Small intestine (tissue), 7 donors: Measurements from ENCODE around the gene MYO1A. TPM values are rescaled to one million over a fixed set of nuclear protein-coding genes. Genes with fewer than 3 reads are reported as not detected.
"Not testable (repeated sequence)": the region's sequence is repeated elsewhere in the genome, so short reads cannot be mapped to it uniquely, and the experiment has no call there.

Experiments used
- DNase-seq, 2 donors: peaks; one replicate each; pipeline versions ENCODE4 v3.0.0 to v3.0.0-alpha.2; 2013
- FAIRE-seq: peaks from 2 replicates; lab custom pipeline; 2012; peaks lifted over from hg19 to GRCh38; lab: Jason Lieb, UNC
- H3K27ac ChIP-seq, 3 donors: one replicate each; pipeline ENCODE4 v1.5.1; 2013; ENCODE audit warnings: low read length in 2 of 3, mild to moderate bottlenecking in 2 of 3, control low read depth in 1 of 3, inconsistent platforms in 1 of 3, low read depth in 1 of 3, moderate library complexity in 1 of 3
- H3K27me3 ChIP-seq, 3 donors: one replicate each; pipeline ENCODE4 v1.6.1; 2013; ENCODE audit warnings: low read length in 3 of 3, inconsistent platforms in 1 of 3; ENCODE audit not compliant: control insufficient read depth in 3 of 3, insufficient read depth in 3 of 3
- H3K36me3 ChIP-seq, 3 donors: one replicate each; pipeline ENCODE4 v1.6.1; 2013; ENCODE audit warnings: low read length in 3 of 3, inconsistent platforms in 1 of 3, low read depth in 1 of 3, mild to moderate bottlenecking in 1 of 3, moderate library complexity in 1 of 3; ENCODE audit not compliant: control insufficient read depth in 3 of 3, insufficient read depth in 2 of 3
- H3K4me1 ChIP-seq, 3 donors: one replicate each; pipeline ENCODE4 v1.6.1; 2013; ENCODE audit warnings: low read length in 2 of 3, inconsistent platforms in 1 of 3, low read depth in 1 of 3, mild to moderate bottlenecking in 1 of 3, moderate library complexity in 1 of 3; ENCODE audit not compliant: control insufficient read depth in 3 of 3, insufficient read depth in 2 of 3
- H3K4me3 ChIP-seq, 3 donors: one replicate each; pipeline ENCODE4 v1.5.1; 2013; ENCODE audit warnings: low read length in 3 of 3, control low read depth in 1 of 3, inconsistent platforms in 1 of 3, low read depth in 1 of 3, mild to moderate bottlenecking in 1 of 3, moderate library complexity in 1 of 3
- H3K9me3 ChIP-seq, 2 donors: one replicate each; pipeline ENCODE4 v1.6.1; 2013; ENCODE audit warnings: low read depth in 1 of 2, low read length in 1 of 2; ENCODE audit not compliant: control insufficient read depth in 2 of 2, insufficient read depth in 1 of 2
- WGBS, 3 donors: extraction: QIAGEN DNeasy Blood & Tissue Kit; methylation state at CpG; one replicate each; pipeline ENCODE4 v1.1.7; 2013; 5-methylcytosine and 5-hydroxymethylcytosine counted together
- polyA plus RNA-seq, 4 donors: library from polyadenylated mRNA; stranded (reverse) in 3 of 4; unstranded in 1 of 4; fragments of 200-250 nt in 3 of 4; fragments of 120-200 nt in 1 of 4; gene quantifications; one replicate each; pipeline versions ENCODE4 v1.2.1 to v1.2.3, GENCODE V29; 2013
- donor health status: healthy with polysubstance abuse.
- donor health status: control.
- donor health status: control.
- donor health status: Bipolar disorder and iron deficiency.
- donor health status: healthy.

MYO1A gene
- polyA plus RNA-seq, 4 donors = 202 to 971 (median 563) TPM

DNA sequence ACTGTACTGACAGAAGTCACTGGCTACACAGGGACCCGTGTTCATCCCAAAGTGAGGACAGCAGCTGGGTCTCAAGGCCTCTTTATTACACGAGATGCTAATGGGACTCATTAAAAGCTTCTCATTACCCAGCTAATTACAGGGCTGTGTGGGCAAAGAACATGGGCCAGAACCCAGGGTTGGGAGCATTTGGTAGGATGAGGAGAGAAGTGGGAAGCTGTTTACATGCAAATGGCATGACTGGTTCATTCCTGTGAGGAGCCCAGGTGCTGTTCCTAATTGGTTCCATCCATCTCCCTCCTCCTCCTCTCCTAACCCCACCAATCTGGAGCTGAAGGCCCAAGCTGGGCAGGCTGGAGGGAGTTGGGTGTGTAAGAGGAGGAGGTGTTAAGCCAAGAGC lies 24.7 kb downstream of the MYO1A start:
- Histone ChIP-seq H3K4me3 (no peak overlapping the region), H3K27ac (no peak overlapping the region), H3K27me3 (no peaks in the 10 kb centered on the region), H3K9me3 (no peaks in the 10 kb centered on the region), H3K36me3 (peaks cover 6 to 55% (median 18%) of the 10 kb centered on the region in 3 donors), H3K4me1 (no peaks in the 10 kb centered on the region)
- WGBS, 3 donors = 56 to 73% (median 58%) methylated on average over 2 of the region's 2 CpGs
- FAIRE-seq (no peak), DNase-seq (no peak)

DNA sequence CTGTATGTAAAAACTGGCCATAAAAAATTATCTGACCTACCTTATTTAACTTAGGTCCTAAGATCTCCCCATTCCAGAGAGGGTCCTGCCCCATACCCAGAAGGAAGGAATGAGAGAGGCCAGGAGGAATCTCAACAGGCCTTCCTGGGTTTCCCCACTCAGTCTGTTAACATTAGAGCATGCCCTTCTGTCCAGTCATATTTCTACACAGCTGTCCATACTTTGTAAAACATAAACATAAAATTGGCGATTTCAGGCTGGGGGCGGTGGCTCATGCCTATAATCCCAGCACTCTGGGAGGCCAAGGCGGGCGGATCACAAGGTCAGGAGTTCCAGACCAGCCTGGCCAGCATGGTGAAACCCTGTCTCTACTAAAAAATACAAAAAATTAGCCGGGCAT lies 27.6 kb downstream of the MYO1A start:
- WGBS, 3 donors = 73 to 77% (median 76%) methylated on average over 5 of the region's 5 CpGs
- H3K27ac ChIP-seq = peak overlapping the region in 1 of 3 donors; percentile 34
- H3K9me3 ChIP-seq, DNase-seq, FAIRE-seq, H3K4me3 ChIP-seq, H3K4me1 ChIP-seq, H3K27me3 ChIP-seq: not testable (repeated sequence)
- peaks cover 0 to 28% (median 0%) of the 10 kb centered on the region in 3 donors for H3K36me3 ChIP-seq

DNA sequence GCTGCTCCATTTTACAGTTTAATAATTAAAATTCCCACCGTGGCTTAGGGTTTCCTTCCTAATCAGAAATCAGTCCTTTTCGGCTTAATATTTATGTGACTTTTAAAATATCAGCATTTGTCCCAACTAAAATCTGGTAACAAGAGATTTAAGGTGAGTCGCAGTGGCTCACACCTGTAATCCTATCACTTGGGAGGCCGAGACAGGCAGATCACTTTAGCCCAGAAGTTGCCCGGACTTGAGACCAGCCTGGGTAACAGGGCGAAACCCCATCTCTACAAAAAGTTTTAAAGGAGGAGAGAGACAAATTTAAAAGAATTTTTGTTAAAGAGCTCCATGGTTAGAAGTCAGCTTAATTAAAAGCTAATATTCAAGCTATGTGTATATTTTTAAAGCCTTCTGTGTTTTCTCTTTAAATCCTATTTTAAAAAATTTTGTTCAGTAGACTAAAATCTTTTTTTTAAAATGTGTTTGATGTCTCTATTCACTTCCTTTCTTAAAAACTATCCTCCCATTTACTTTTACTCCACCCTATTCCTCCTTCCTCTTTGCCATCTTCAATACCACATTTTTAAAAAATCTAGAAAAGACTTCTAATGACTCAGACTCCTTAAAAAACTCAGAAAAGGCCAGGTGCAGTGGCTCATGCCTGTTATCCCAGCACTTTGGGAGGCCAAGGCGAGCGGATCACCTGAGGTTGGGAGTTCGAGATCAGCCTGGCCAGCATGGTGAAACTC lies 29.8 kb downstream of the MYO1A start:
- DNase-seq = no peak
- H3K36me3 ChIP-seq = peaks cover 0 to 9% (median 0%) of the 10 kb centered on the region in 3 donors
- FAIRE-seq = no peak
- no peak overlapping the region for H3K4me3 ChIP-seq
- no peaks in the 10 kb centered on the region for H3K9me3 ChIP-seq
- H3K27ac ChIP-seq = no peak overlapping the region
- H3K4me1 ChIP-seq = no peaks in the 10 kb centered on the region
- WGBS, 3 donors = 74 to 85% (median 80%) methylated on average over 9 of the region's 9 CpGs
- peaks cover 0 to 2% (median 0%) of the 10 kb centered on the region in 3 donors for H3K27me3 ChIP-seq

DNA sequence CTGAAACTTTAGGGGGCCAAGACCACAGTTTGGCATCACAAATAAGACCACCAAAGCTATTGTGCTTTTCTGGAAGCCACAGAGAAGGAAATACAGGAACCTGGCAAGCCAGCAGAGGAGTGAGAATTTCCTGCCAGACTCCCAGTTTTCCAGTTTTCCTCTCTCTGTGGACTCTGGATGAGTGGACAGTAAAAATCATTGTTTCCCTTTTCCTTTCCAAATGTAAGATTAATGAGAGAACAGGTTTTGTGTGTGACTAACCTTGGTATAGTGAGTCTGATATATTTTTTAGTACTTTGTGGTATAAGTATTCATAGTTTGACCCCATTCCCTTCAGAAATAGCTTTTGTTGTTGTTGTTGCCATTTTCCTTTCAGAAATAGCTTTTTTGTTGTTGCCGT lies 31.0 kb downstream of the MYO1A start:
- 82 to 92% (median 87%) methylated on average over 1 of the region's 1 CpG for WGBS, 3 donors
- DNase-seq = no peak
- Histone ChIP-seq H3K36me3 (peaks cover 0 to 2% (median 0%) of the 10 kb centered on the region in 3 donors), H3K27ac (no peak overlapping the region), H3K27me3 (peaks cover 0 to 12% (median 0%) of the 10 kb centered on the region in 3 donors), H3K9me3 (no peaks in the 10 kb centered on the region), H3K4me3 (no peak overlapping the region), H3K4me1 (no peaks in the 10 kb centered on the region)
- no peak for FAIRE-seq

DNA sequence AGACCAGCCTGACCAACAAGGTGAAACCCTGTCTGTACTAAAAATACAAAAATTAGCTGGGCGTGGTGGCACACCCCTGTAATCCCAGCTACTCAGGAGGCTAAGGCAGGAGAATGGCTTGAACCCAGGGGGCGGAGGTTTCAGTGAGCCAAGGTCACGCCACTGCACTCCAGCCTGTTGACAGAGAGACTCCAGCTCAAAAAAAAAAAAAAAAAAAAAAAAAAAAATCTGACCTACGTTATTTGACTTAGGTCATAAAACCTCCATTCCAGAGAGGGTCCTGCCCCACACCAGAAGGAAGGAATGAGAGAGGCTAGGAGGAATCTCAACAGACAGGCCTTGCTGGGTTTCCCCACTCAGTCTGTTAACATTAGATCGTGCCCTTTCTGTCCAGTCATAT lies 31.6 kb downstream of the MYO1A start:
- H3K27me3 ChIP-seq = peaks cover 0 to 13% (median 0%) of the 10 kb centered on the region in 3 donors
- H3K4me1 ChIP-seq, FAIRE-seq, H3K27ac ChIP-seq, DNase-seq, H3K9me3 ChIP-seq, H3K36me3 ChIP-seq, H3K4me3 ChIP-seq: not testable (repeated sequence)
- WGBS, 3 donors = 51 to 66% (median 51%) methylated on average over 5 of the region's 5 CpGs

DNA sequence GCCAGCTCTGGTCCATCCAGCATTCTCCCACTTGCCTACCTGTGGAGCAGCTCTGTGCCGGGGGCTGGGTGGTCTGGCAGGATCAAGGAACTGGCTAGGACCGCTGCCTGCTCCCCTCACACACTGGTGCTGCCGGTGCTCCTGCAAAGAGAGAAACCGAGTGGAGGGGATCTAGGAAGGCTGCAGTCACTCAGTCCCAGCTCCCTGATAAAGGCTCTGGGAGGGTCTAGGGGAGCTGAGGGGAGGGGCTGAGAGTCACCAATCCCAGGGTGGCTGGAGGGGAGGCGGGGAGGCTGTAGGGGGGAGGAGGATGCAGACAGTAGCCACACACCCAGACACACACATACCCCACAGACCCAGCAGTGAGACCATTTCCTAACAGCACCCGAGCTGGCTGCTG lies 33.6 kb downstream of the MYO1A start, which contains the start of gene TAC3:
TAC3 (minus strand) TSS at position 182 of the 400 bp plus-strand sequence. CDS start 732 bp downstream, outside the sequence.
- DNase-seq (no peak), FAIRE-seq (no peak)
- H3K4me1 ChIP-seq = no peaks in the 10 kb centered on the region
- H3K4me3 ChIP-seq = no peak within 1 kb of the TSS
- no peaks in the 10 kb centered on the region for H3K9me3 ChIP-seq
- H3K36me3 ChIP-seq = peaks cover 0 to 5% (median 0%) of the 10 kb centered on the region in 3 donors
- H3K27ac ChIP-seq = no peak within 1 kb of the TSS
- 57 to 70% (median 60%) methylated on average over 5 to 6 of the region's 6 CpGs for WGBS, 3 donors
- H3K27me3 ChIP-seq = peaks cover 0 to 13% (median 0%) of the 10 kb centered on the region in 3 donors

DNA sequence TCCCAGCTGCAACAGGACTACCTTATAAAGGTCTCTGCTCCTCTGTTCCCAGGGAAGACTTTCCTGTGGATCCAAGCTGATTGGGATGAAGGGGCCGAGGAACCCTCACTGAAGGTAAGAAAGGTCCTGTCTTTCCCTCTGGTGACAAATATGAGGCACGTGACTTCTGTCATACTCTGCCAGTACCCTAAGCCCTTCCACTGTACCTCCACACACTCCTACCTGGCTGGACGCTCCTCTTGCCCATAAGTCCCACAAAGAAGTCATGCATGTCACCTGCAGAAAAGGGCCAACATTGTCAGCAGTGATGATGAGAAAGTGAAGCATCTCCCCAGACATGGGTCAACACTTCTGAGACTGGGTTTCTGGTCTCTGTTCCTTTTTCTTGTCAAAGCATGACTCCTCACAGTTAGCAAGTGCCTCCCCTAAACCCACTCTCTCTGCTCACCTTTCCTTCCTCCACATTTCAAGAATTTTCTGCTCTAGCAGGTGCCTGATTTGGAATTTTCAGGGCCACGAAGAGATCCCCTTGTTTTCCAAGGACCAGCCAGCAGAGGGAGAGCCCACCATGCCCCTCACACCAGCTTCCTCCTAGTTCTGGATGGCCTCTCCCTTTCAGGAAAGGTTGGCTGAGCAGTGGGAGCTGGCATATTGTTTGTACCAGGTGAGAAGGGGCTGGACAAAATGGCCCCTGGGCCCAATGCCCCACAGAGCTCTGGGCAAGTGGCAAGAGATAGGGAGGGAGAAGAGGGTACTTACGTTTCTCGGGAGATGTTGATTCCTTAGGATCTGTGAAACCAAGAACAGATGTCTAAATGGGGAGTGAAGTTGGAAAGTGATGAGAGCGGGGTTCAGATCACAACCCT lies 37.1 kb downstream of the MYO1A start:
- FAIRE-seq (no peak), DNase-seq (no peak)
- Histone ChIP-seq H3K4me3 (no peak overlapping the region), H3K4me1 (peaks cover 0 to 13% (median 3%) of the 10 kb centered on the region in 3 donors), H3K9me3 (no peaks in the 10 kb centered on the region), H3K36me3 (peaks cover 0 to 5% (median 0%) of the 10 kb centered on the region in 3 donors), H3K27ac (no peak overlapping the region), H3K27me3 (peaks cover 0 to 13% (median 0%) of the 10 kb centered on the region in 3 donors)
- 80 to 82% (median 81%) methylated on average over 6 to 7 of the region's 7 CpGs for WGBS, 3 donors
